MCF 10A (cell line): ENCODE measurements around the gene ATP2C1. TPM values are rescaled to one million over a fixed set of nuclear protein-coding genes. Genes with fewer than 3 reads are reported as not detected.
A peak's percentile ranks its signal among the peaks of the same experiment; 100 is the strongest.

ENCODE experiments used
- BruUV-seq: library from RNA; stranded (reverse); fragments of 400-500 nt; replicated peaks from 2 replicates; lab custom pipeline; 2021; lab: Mats Ljungman, UMichigan
- CTCF ChIA-PET: fragments of 300-600 bp; sonication (Branson Sonifier 250); formaldehyde crosslinking; extraction: SDS; loops from one replicate; lab custom pipeline; 2021; ENCODE audit warnings: antibody characterized with exemption, inconsistent platforms; lab: Yijun Ruan, JAX
- POLR2A ChIA-PET: fragments of 300-600, 350-650 bp; sonication (Branson Sonifier 250); formaldehyde crosslinking; extraction: SDS; loops from one replicate; lab custom pipeline; 2020; ENCODE audit warnings: antibody characterized with exemption, inconsistent platforms; lab: Yijun Ruan, JAX
- DNase-seq: peaks from one replicate; pipeline ENCODE4 v3.0.0-alpha.2; 2018; ENCODE audit not compliant: unreplicated experiment
- H3K27ac Mint-ChIP-seq: one replicate; pipeline ENCODE4 v1.8.0; 2022; ENCODE audit warnings: mild to moderate bottlenecking, low read depth, mixed read lengths; ENCODE audit not compliant: unreplicated experiment
- H3K27me3 Mint-ChIP-seq: one replicate; pipeline ENCODE4 v1.8.0; 2022; ENCODE audit warnings: mixed read lengths; ENCODE audit not compliant: insufficient read depth, unreplicated experiment
- H3K36me3 Mint-ChIP-seq: one replicate; pipeline ENCODE4 v1.8.0; 2022; ENCODE audit warnings: mild to moderate bottlenecking, moderate library complexity, mixed read lengths; ENCODE audit not compliant: insufficient read depth, unreplicated experiment
- H3K4me1 Mint-ChIP-seq: one replicate; pipeline ENCODE4 v1.8.0; 2022; ENCODE audit warnings: mixed read lengths; ENCODE audit not compliant: insufficient read depth, unreplicated experiment
- H3K4me3 Mint-ChIP-seq: one replicate; pipeline ENCODE4 v1.8.0; 2022; ENCODE audit warnings: mild to moderate bottlenecking, moderate library complexity, mixed read lengths; ENCODE audit not compliant: unreplicated experiment
- H3K9me3 Mint-ChIP-seq: one replicate; pipeline ENCODE4 v1.8.0; 2022; ENCODE audit warnings: mixed read lengths; ENCODE audit not compliant: unreplicated experiment
- CTCF ChIP-seq: fragments of 200-600 bp; IDR thresholded peaks from one replicate; pipeline ENCODE4 v1.8.0; 2022; ENCODE audit warnings: antibody characterized with exemption, mild to moderate bottlenecking; ENCODE audit not compliant: unreplicated experiment
- intact Hi-C: fragments of 100-400 bp; cut with micrococcal nuclease; formaldehyde crosslinking; loops from 2 replicates; pipeline ENCODE4 v1.14.1; 2022
- total RNA-seq: library from RNA; stranded (reverse); gene quantifications from 2 replicates; pipeline ENCODE4 v1.2.3, GENCODE V29; 2022

ATP2C1 gene
- total RNA-seq, 1 experiment from 2014 or later = 52.7 TPM

GRCh38 chr3:131007256-131007655, 113.4 kb downstream of the ATP2C1 start:
- no peak overlapping the region for H3K27ac Mint-ChIP-seq
- no TSS peak for BruUV-seq

GRCh38 chr3:131007782-131008181, 113.9 kb downstream of the ATP2C1 start:
- no peak for TF ChIP-seq CTCF
- CTCF ChIA-PET = interaction anchor here (0.7 kb wide), 1 partner anchor 13 kb away, joined by 3 read pairs; no protein-coding TSS in a partner anchor
- intact Hi-C loops = no loop called here
- H3K4me1 Mint-ChIP-seq = no peaks in the 10 kb centered on the region
- no peak overlapping the region for H3K4me3 Mint-ChIP-seq
- peak; percentile 10 for DNase-seq
- H3K27me3 Mint-ChIP-seq = no peaks in the 10 kb centered on the region
- H3K36me3 Mint-ChIP-seq = peaks cover 15% of the 10 kb centered on the region
- BruUV-seq = no TSS peak
- no peak overlapping the region for H3K27ac Mint-ChIP-seq
- no peaks in the 10 kb centered on the region for H3K9me3 Mint-ChIP-seq
- POLR2A ChIA-PET = no interaction called here

More at GRCh38 chr3:131007256-131007655, 113.4 kb downstream of the ATP2C1 start:
- Mint-ChIP-seq H3K27me3 (no peaks in the 10 kb centered on the region), H3K9me3 (no peaks in the 10 kb centered on the region), H3K4me3 (no peak overlapping the region), H3K36me3 (peaks cover 13% of the 10 kb centered on the region), H3K4me1 (no peaks in the 10 kb centered on the region)
- intact Hi-C loops = no loop called here
- TF ChIP-seq CTCF = no peak
- no peak for DNase-seq
- ChIA-PET POLR2A (interaction anchor here (0.7 kb wide), 1 partner anchor 114 kb away, joined by 3 read pairs; the partner anchor contains the start of gene ATP2C1), CTCF (interaction anchor here (0.7 kb wide), 1 partner anchor 13 kb away, joined by 3 read pairs; no protein-coding TSS in a partner anchor)

- TF ChIP-seq CTCF = no peak
- no peak for DNase-seq
- intact Hi-C loops = no loop called here
- BruUV-seq = no TSS peak
- no peak overlapping the region for H3K27ac Mint-ChIP-seq
- ChIA-PET CTCF (no interaction called here), POLR2A (no interaction called here)
- H3K4me3 Mint-ChIP-seq = no peak overlapping the region
- H3K36me3 Mint-ChIP-seq = peaks cover 21% of the 10 kb centered on the region
- no peaks in the 10 kb centered on the region for H3K27me3 Mint-ChIP-seq
- no peaks in the 10 kb centered on the region for H3K4me1 Mint-ChIP-seq
- H3K9me3 Mint-ChIP-seq = no peaks in the 10 kb centered on the region
Observed at GRCh38 chr3:131008326-131008725, 114.4 kb downstream of the ATP2C1 start.

- TF ChIP-seq CTCF = no peak
- CTCF ChIA-PET = no interaction called here
Observed at GRCh38 chr3:131009698-131010097, 115.8 kb downstream of the ATP2C1 start.

More at GRCh38 chr3:131009698-131010097, 115.8 kb downstream of the ATP2C1 start:
- intact Hi-C loops = no loop called here
- no TSS peak for BruUV-seq
- Mint-ChIP-seq H3K9me3 (no peaks in the 10 kb centered on the region), H3K27me3 (no peaks in the 10 kb centered on the region), H3K4me1 (no peaks in the 10 kb centered on the region), H3K27ac (no peak overlapping the region), H3K4me3 (no peak overlapping the region), H3K36me3 (peaks cover 28% of the 10 kb centered on the region)
- POLR2A ChIA-PET = no interaction called here
- no peak for DNase-seq
